ENCODE results near the gene HSD11B1. TPM values are rescaled to one million over a fixed set of nuclear protein-coding genes. Genes with fewer than 3 reads are reported as not detected.

Gene HSD11B1
- total and polyA plus RNA-seq, 4 donors = 0.09 to 488 (median 304) TPM

DNA sequence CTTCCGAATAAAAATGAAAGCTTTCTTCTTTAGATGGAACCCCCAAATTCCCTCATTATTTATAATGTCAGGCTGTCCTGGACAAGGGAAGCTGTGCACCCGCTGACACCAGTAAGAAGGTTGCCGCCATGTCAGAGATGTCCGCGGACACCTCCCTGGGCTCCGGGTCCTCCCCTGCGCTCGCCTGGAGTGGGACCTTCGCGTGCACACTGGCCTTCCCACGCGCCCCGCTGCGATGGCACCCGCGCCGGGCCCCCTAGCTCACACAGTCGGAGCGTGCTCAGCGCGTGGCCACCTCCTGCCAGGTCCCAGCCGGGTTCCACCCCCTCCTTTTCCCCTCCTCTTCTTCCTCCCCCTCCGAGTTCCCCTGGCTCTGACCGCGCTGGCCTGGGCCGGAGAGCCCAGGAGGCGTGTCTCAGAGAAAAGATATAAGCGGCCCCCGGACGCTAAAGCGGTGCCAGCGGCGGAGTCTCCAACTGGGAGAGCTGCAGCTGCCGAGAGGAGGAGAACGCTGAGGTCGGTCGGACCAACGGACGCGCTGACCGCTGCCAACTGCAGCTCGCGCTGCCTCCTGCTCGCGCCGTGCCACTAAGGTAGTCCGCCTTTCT, 29.6 kb upstream of the HSD11B1 start, which contains the start of gene G0S2:
G0S2 (plus strand) TSS at position 456 of the 608 bp plus-strand sequence. CDS start 273 bp downstream, outside the sequence.
- WGBS = 4% methylated on average over 47 of the region's 47 CpGs
- no peaks in the 10 kb centered on the region for H3K36me3 ChIP-seq (ENCODE audit: control insufficient read depth in 4 of 4, insufficient read depth in 3 of 4, low read depth in 1 of 4, low read length in 3 of 4)
- peak; percentile 56 for DNase-seq (ENCODE audit: low spot score)
- peak within 1 kb of the TSS; percentile 72 to 94 for H3K27ac ChIP-seq (ENCODE audit: low read depth in 1 of 2, low read length in 2 of 2)
- peaks cover 11 to 65% (median 32%) of the 10 kb centered on the region in 4 donors for H3K4me1 ChIP-seq (ENCODE audit: control insufficient read depth in 4 of 4, insufficient read depth in 4 of 4, low read length in 3 of 4)
- no peaks in the 10 kb centered on the region for H3K9me3 ChIP-seq (ENCODE audit: control insufficient read depth in 4 of 4, low read length in 3 of 4)
- no peaks in the 10 kb centered on the region for H3K27me3 ChIP-seq (ENCODE audit: control insufficient read depth in 4 of 4, insufficient read depth in 4 of 4, low read length in 3 of 4)
- H3K9ac ChIP-seq (ENCODE audit: low read depth in 1 of 2, low read length in 2 of 2) = peak within 1 kb of the TSS; percentile 61 to 77
- TF ChIP-seq, protein P1, sequence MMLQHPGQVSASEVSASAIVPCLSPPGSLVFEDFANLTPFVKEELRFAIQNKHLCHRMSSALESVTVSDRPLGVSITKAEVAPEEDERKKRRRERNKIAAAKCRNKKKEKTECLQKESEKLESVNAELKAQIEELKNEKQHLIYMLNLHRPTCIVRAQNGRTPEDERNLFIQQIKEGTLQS (IDR thresholded peaks at IDR 0.05) = no peak
- peak; percentile 58 to 71 for TF ChIP-seq HNF4A (conservative IDR thresholded peaks at IDR 0.05)
- TF ChIP-seq RXRA (IDR thresholded peaks at IDR 0.05) = peak; percentile 73 to 80
- peak; percentile 44 for TF ChIP-seq FOXA1 (IDR thresholded peaks at IDR 0.05)
- TF ChIP-seq FOXA2 (IDR thresholded peaks at IDR 0.05) = no peak
- TF ChIP-seq, protein P2, sequence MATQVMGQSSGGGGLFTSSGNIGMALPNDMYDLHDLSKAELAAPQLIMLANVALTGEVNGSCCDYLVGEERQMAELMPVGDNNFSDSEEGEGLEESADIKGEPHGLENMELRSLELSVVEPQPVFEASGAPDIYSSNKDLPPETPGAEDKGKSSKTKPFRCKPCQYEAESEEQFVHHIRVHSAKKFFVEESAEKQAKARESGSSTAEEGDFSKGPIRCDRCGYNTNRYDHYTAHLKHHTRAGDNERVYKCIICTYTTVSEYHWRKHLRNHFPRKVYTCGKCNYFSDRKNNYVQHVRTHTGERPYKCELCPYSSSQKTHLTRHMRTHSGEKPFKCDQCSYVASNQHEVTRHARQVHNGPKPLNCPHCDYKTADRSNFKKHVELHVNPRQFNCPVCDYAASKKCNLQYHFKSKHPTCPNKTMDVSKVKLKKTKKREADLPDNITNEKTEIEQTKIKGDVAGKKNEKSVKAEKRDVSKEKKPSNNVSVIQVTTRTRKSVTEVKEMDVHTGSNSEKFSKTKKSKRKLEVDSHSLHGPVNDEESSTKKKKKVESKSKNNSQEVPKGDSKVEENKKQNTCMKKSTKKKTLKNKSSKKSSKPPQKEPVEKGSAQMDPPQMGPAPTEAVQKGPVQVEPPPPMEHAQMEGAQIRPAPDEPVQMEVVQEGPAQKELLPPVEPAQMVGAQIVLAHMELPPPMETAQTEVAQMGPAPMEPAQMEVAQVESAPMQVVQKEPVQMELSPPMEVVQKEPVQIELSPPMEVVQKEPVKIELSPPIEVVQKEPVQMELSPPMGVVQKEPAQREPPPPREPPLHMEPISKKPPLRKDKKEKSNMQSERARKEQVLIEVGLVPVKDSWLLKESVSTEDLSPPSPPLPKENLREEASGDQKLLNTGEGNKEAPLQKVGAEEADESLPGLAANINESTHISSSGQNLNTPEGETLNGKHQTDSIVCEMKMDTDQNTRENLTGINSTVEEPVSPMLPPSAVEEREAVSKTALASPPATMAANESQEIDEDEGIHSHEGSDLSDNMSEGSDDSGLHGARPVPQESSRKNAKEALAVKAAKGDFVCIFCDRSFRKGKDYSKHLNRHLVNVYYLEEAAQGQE (IDR thresholded peaks at IDR 0.05) = peak; percentile 94
- peak in 1 of 2 donors; percentile 41 for TF ChIP-seq JUND (IDR thresholded peaks at IDR 0.05)
- TF ChIP-seq TAF1 (conservative IDR thresholded peaks at IDR 0.05) = peak; percentile 97
- TF ChIP-seq, protein P3, sequence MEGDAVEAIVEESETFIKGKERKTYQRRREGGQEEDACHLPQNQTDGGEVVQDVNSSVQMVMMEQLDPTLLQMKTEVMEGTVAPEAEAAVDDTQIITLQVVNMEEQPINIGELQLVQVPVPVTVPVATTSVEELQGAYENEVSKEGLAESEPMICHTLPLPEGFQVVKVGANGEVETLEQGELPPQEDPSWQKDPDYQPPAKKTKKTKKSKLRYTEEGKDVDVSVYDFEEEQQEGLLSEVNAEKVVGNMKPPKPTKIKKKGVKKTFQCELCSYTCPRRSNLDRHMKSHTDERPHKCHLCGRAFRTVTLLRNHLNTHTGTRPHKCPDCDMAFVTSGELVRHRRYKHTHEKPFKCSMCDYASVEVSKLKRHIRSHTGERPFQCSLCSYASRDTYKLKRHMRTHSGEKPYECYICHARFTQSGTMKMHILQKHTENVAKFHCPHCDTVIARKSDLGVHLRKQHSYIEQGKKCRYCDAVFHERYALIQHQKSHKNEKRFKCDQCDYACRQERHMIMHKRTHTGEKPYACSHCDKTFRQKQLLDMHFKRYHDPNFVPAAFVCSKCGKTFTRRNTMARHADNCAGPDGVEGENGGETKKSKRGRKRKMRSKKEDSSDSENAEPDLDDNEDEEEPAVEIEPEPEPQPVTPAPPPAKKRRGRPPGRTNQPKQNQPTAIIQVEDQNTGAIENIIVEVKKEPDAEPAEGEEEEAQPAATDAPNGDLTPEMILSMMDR (IDR thresholded peaks at IDR 0.05; ENCODE audit: low read depth, low read length, missing input control) = peak; percentile 5
- TF ChIP-seq GABPA (IDR thresholded peaks at IDR 0.05 in 1 of 2, conservative IDR thresholded peaks at IDR 0.05 in 1 of 2) = no peak
- TF ChIP-seq SP1 (IDR thresholded peaks at IDR 0.05) = peak; percentile 78
- peak; percentile 79 to 90 for TF ChIP-seq EGR1 (IDR thresholded peaks at IDR 0.05; ENCODE audit: low read depth in 2 of 2)
- TF ChIP-seq, protein P4, sequence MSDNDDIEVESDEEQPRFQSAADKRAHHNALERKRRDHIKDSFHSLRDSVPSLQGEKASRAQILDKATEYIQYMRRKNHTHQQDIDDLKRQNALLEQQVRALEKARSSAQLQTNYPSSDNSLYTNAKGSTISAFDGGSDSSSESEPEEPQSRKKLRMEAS (IDR thresholded peaks at IDR 0.05) = peak; percentile 81
- no peak for TF ChIP-seq HNF4G (IDR thresholded peaks at IDR 0.05)
- TF ChIP-seq YY1 (IDR thresholded peaks at IDR 0.05) = no peak
- TF ChIP-seq NR2F2 (IDR thresholded peaks at IDR 0.05) = peak; percentile 23
- TF ChIP-seq, protein P5, sequence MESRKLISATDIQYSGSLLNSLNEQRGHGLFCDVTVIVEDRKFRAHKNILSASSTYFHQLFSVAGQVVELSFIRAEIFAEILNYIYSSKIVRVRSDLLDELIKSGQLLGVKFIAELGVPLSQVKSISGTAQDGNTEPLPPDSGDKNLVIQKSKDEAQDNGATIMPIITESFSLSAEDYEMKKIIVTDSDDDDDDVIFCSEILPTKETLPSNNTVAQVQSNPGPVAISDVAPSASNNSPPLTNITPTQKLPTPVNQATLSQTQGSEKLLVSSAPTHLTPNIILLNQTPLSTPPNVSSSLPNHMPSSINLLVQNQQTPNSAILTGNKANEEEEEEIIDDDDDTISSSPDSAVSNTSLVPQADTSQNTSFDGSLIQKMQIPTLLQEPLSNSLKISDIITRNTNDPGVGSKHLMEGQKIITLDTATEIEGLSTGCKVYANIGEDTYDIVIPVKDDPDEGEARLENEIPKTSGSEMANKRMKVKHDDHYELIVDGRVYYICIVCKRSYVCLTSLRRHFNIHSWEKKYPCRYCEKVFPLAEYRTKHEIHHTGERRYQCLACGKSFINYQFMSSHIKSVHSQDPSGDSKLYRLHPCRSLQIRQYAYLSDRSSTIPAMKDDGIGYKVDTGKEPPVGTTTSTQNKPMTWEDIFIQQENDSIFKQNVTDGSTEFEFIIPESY (IDR thresholded peaks at IDR 0.05) = peak; percentile 15
- TF ChIP-seq RAD21 (IDR thresholded peaks at IDR 0.05) = peak; percentile 40 to 63
- H3K4me3 ChIP-seq (ENCODE audit: low read depth in 1 of 3, low read length in 3 of 3) = peak within 1 kb of the TSS; percentile 65 to 82 (median 78)

Measured in liver (tissue), 9 donors.